HepG2 (cell line): ENCODE measurements around the gene NUP62. TPM values are rescaled to one million over a fixed set of nuclear protein-coding genes. Genes with fewer than 3 reads are reported as not detected.

Experiments used
- ATAC-seq: fragments of 200-7000 bp; cut with Tn5 transposase; 3 replicates; pipeline ENCODE4 v1.9.1; 2020; ENCODE audit warnings: mild to moderate bottlenecking, moderate library complexity
- BruUV-seq: library from RNA; stranded (reverse); fragments of 400-500 nt; replicated peaks from 2 replicates; lab custom pipeline; 2021; lab: Mats Ljungman, UMichigan
- CTCF ChIA-PET: fragments of 300-600 bp; formaldehyde crosslinking; extraction: SDS; loops from one replicate; lab custom pipeline; 2021; ENCODE audit warnings: low total read pairs, inconsistent platforms, low intra/inter-chr PET ratio; lab: Yijun Ruan, JAX
- POLR2A ChIA-PET: fragments of 350-600 bp; sonication (Branson Sonifier 250); formaldehyde crosslinking; loops from one replicate; lab custom pipeline; 2020; ENCODE audit warnings: antibody characterized with exemption, inconsistent platforms; lab: Yijun Ruan, JAX
- DNase-seq: peaks from one replicate; pipeline ENCODE4 v3.0.0-alpha.2; 2015; ENCODE audit warnings: low spot score
- FAIRE-seq: peaks from 3 replicates; lab custom pipeline; 2011; peaks lifted over from hg19 to GRCh38; lab: Jason Lieb, UNC
- H2AFZ ChIP-seq: one replicate; pipeline ENCODE4 v1.6.1; 2011; ENCODE audit warnings: low read length, inconsistent platforms
- H3K27ac ChIP-seq: fragments of 300-600 bp; 3 replicates; pipeline ENCODE4 v1.8.0; 2011; ENCODE audit warnings: mixed run types, mild to moderate bottlenecking, mixed read lengths, low read length, inconsistent platforms; ENCODE audit not compliant: insufficient read depth; ENCODE audit errors: extremely low read length
- H3K27me3 ChIP-seq, 2 experiments: fragments of 200-600 bp in 1 of 2; 2 replicates in 1 of 2; 3 replicates in 1 of 2; pipeline versions ENCODE4 v1.6.0 to v1.8.0; 2011; ENCODE audit warnings: low read length in 2 of 2, mild to moderate bottlenecking in 2 of 2, moderate library complexity in 2 of 2, inconsistent platforms in 1 of 2; ENCODE audit not compliant: insufficient read depth in 2 of 2, control insufficient read depth in 1 of 2
- H3K36me3 ChIP-seq, 2 experiments: fragments of 200-600 bp in 1 of 2; replicated peaks in 1 of 2; 2 replicates in 1 of 2; 3 replicates in 1 of 2; pipeline versions ENCODE4 v1.5.1 to v1.8.0; 2011; ENCODE audit warnings: low read length in 2 of 2, inconsistent platforms in 1 of 2; ENCODE audit not compliant: insufficient read depth in 2 of 2, control insufficient read depth in 1 of 2
- H3K4me1 ChIP-seq: 2 replicates; pipeline ENCODE4 v1.5.1; 2012; ENCODE audit warnings: low read length, inconsistent platforms; ENCODE audit not compliant: insufficient read depth
- H3K4me2 ChIP-seq: 2 replicates; pipeline ENCODE4 v1.6.0; 2011; ENCODE audit warnings: low read depth, low read length, inconsistent platforms
- H3K4me3 ChIP-seq, 3 experiments: fragments of 200-600 bp in 1 of 3; sonication (generic), shearing (Covaris generic) in 1 of 3; replicated peaks in 1 of 3; 2 replicates each; pipeline ENCODE4 v1.5.1; 2011 to 2016; ENCODE audit warnings: low read length in 3 of 3, inconsistent platforms in 2 of 3, low read depth in 2 of 3, mild to moderate bottlenecking in 2 of 3, control low read depth in 1 of 3, mixed read lengths in 1 of 3; ENCODE audit not compliant: insufficient read depth in 1 of 3
- H3K79me2 ChIP-seq: one replicate; pipeline ENCODE4 v1.6.1; 2011; ENCODE audit warnings: low read length, inconsistent platforms; ENCODE audit not compliant: insufficient read depth
- H3K9ac ChIP-seq: 2 replicates; pipeline ENCODE4 v1.6.0; 2011; ENCODE audit warnings: mild to moderate bottlenecking, low read depth, low read length, inconsistent platforms; ENCODE audit not compliant: insufficient read depth
- H3K9me3 ChIP-seq: 2 replicates; pipeline ENCODE4 v1.5.1; 2012; ENCODE audit warnings: mild to moderate bottlenecking, low read length
- H4K20me1 ChIP-seq: 2 replicates; pipeline ENCODE4 v1.6.0; 2011; ENCODE audit warnings: inconsistent platforms, mild to moderate bottlenecking, low read length, moderate library complexity; ENCODE audit not compliant: insufficient read depth
- CCAR2 ChIP-seq: fragments of 200-400 bp; formaldehyde crosslinking; optimal IDR thresholded peaks from 2 replicates; pipeline ENCODE3; 2018; ENCODE audit warnings: low read depth, mild to moderate bottlenecking, low read length, moderate library complexity
- CENPT ChIP-seq: sonication (generic); formaldehyde crosslinking; IDR thresholded peaks from 2 replicates; pipeline ENCODE4 v1.8.0; 2022; ENCODE audit warnings: low read depth, mild to moderate bottlenecking, moderate library complexity, missing genetic modification reagents
- KDM4B ChIP-seq: sonication (generic); formaldehyde crosslinking; IDR thresholded peaks from 2 replicates; pipeline ENCODE4 v1.4.0; 2020; ENCODE audit warnings: missing genetic modification reagents
- MTF2 ChIP-seq: sonication (generic); formaldehyde crosslinking; IDR thresholded peaks from 2 replicates; pipeline ENCODE4 v1.5.0; 2020; ENCODE audit warnings: missing genetic modification reagents, borderline replicate concordance
- NCOA1 ChIP-seq: sonication (generic); formaldehyde crosslinking; IDR thresholded peaks from 2 replicates; pipeline ENCODE4 v1.9.0; 2021; ENCODE audit warnings: missing genetic modification reagents
- SRSF4 ChIP-seq: fragments of 200-400 bp; formaldehyde crosslinking; IDR thresholded peaks from one replicate; pipeline ENCODE4 v1.6.1; 2018; ENCODE audit warnings: mild to moderate bottlenecking, low read depth, low read length, moderate library complexity; ENCODE audit not compliant: poor library complexity, severe bottlenecking
- YY1 ChIP-seq: IDR thresholded peaks from 2 replicates; pipeline ENCODE4 v1.6.1; 2011; ENCODE audit warnings: low read length, low read depth, moderate library complexity, mild to moderate bottlenecking; ENCODE audit not compliant: insufficient read depth, insufficient replicate concordance
- ZBTB38 ChIP-seq: sonication (generic); formaldehyde crosslinking; IDR thresholded peaks from 2 replicates; pipeline ENCODE4 v1.5.1; 2020; ENCODE audit warnings: mild to moderate bottlenecking, missing genetic modification reagents
- ZNF205 ChIP-seq: IDR thresholded peaks from 2 replicates; pipeline ENCODE4 v1.6.1; 2018; ENCODE audit warnings: missing biosample characterization, missing genetic modification reagents
- ZNF543 ChIP-seq: sonication (generic); formaldehyde crosslinking; IDR thresholded peaks from 2 replicates; pipeline ENCODE4 v1.4.0; 2020; ENCODE audit warnings: mild to moderate bottlenecking, missing genetic modification reagents
- ZNF629 ChIP-seq: sonication (generic); formaldehyde crosslinking; conservative IDR thresholded peaks from 2 replicates; pipeline ENCODE4 v1.5.0; 2020; ENCODE audit warnings: missing genetic modification reagents
- WGBS: methylation state at CpG from one replicate; pipeline ENCODE4 v1.1.6; 2017; ENCODE audit warnings: low lambda C conversion rate; 5-methylcytosine and 5-hydroxymethylcytosine counted together
- in situ Hi-C: cut with HindIII; loops from 2 replicates; pipeline ENCODE4 v1.10.0; 2017; ENCODE audit warnings: low pct_unique_long_range_greater_than_20kb; ENCODE audit not compliant: extremely low pct_ligation_motif_present
- intact Hi-C: fragments of 100-400 bp; cut with micrococcal nuclease; formaldehyde crosslinking; loops from one replicate; pipeline ENCODE4 v1.10.0; 2022; ENCODE audit not compliant: unreplicated experiment
- polyA plus RNA-seq, 8 experiments: library from polyadenylated mRNA; depleted of rRNA in 3 of 8; stranded (reverse) in 7 of 8; unstranded in 1 of 8; fragments of >200 nt; fragmentation: Illumina TruSeq in 4 of 8; extraction: Trizol in 4 of 8; gene quantifications; 2 replicates each; pipeline versions ENCODE4 v1.2.1 to v1.2.3, GENCODE V29; 2011 to 2016; ENCODE audit warnings: low read depth in 4 of 8, missing spikeins in 1 of 8, mixed read lengths in 1 of 8; ENCODE audit not compliant: insufficient read depth in 1 of 8
- total RNA-seq, 5 experiments: library from RNA; depleted of rRNA; stranded (reverse); fragments of >200 nt; fragmentation: Illumina TruSeq; extraction: Trizol; gene quantifications; 2 replicates each; pipeline ENCODE4 v1.2.3, GENCODE V29; 2016; ENCODE audit warnings: low read depth in 1 of 5
- TF ChIP-seq, protein P1 (sequence below): sonication (generic); formaldehyde crosslinking; conservative IDR thresholded peaks from 2 replicates; pipeline ENCODE4 v1.8.0; 2022; ENCODE audit warnings: mild to moderate bottlenecking, moderate library complexity, missing genetic modification reagents

NUP62 gene
- total and polyA plus RNA-seq, 2 of the 13 experiments (the other 11 are each of a cell fraction or from before 2014, with no cell fraction given), result 16.5 to 41.5 TPM

- Histone ChIP-seq H3K4me1 (peaks cover 50% of the 10 kb centered on the region), H3K27ac (peak overlapping the region; percentile 78)
- in situ Hi-C loops, result no loop called here
Measured at GRCh38 chr19:49870309-49870901, 58.9 kb downstream of the NUP62 start.

More at GRCh38 chr19:49870309-49870901, 58.9 kb downstream of the NUP62 start:
- no peaks in the 10 kb centered on the region for H4K20me1 ChIP-seq
- TF ChIP-seq ZBTB38 (peak; percentile 18; the same call in 1 of the 2 replicates), KDM4B (CRISPR knock-in tag) (no peak), ZNF543 (CRISPR knock-in tag) (no peak), CENPT (CRISPR knock-in tag) (no peak), ZNF205 (CRISPR knock-in tag) (no peak), YY1 (peak; percentile 7), NCOA1 (CRISPR knock-in tag) (0 out of 2 replicates have a peak, but pooled peaks have one; percentile 11), MTF2 (CRISPR knock-in tag) (0 out of 2 replicates have a peak, but pooled peaks have one; percentile 34), ZNF629 (CRISPR knock-in tag) (peak; percentile 74), CCAR2 (no peak), SRSF4 (no peak)
- TF ChIP-seq, protein P1, sequence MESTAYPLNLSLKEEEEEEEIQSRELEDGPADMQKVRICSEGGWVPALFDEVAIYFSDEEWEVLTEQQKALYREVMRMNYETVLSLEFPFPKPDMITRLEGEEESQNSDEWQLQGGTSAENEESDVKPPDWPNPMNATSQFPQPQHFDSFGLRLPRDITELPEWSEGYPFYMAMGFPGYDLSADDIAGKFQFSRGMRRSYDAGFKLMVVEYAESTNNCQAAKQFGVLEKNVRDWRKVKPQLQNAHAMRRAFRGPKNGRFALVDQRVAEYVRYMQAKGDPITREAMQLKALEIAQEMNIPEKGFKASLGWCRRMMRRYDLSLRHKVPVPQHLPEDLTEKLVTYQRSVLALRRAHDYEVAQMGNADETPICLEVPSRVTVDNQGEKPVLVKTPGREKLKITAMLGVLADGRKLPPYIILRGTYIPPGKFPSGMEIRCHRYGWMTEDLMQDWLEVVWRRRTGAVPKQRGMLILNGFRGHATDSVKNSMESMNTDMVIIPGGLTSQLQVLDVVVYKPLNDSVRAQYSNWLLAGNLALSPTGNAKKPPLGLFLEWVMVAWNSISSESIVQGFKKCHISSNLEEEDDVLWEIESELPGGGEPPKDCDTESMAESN (CRISPR knock-in tag), result no peak
- BruUV-seq, result no TSS peak
- no peak overlapping the region for H2AFZ ChIP-seq
- H3K4me2 ChIP-seq, result peak overlapping the region; percentile 96
- peaks cover 0 to 5% of the 10 kb centered on the region in 2 experiments; a peak in 3 of 5 replicates for H3K36me3 ChIP-seq
- H3K9ac ChIP-seq, result peak overlapping the region; percentile 80
- peak overlapping the region; percentile 45 to 78 (median 67) for H3K4me3 ChIP-seq
- WGBS, result 82% methylated on average over 4 of the region's 15 CpGs
- intact Hi-C loops, result no loop called here
- ChIA-PET CTCF (no interaction called here), POLR2A (interaction anchor here (1.7 to 1.9 kb wide), 2 partner anchors 19 to 59 kb away, joined by 22 to 29 read pairs; partner anchors contain the start of genes ATF5, NUP62 and PTOV1)
- ATAC-seq, result no peak
- H3K9me3 ChIP-seq, result no peaks in the 10 kb centered on the region
- FAIRE-seq, result no peak
- no peak for DNase-seq
- peaks cover 25% of the 10 kb centered on the region for H3K79me2 ChIP-seq
- no peaks in the 10 kb centered on the region; a peak in 1 of 5 replicates for H3K27me3 ChIP-seq
